Myocyte (in vitro differentiated cells): ENCODE results near the gene QSOX1. TPM values are rescaled to one million over a fixed set of nuclear protein-coding genes. Genes with fewer than 3 reads are reported as not detected.
A peak's percentile ranks its signal among the peaks of the same experiment; 100 is the strongest.

ENCODE experiments used
- DNase-seq: peaks from one replicate; pipeline ENCODE4 v3.0.0-alpha.2; 2012; ENCODE audit warnings: low read depth
- total RNA-seq: library from RNA; depleted of rRNA; stranded (reverse); fragments of >200 nt; gene quantifications from 2 replicates; pipeline ENCODE4 v1.2.3, GENCODE V29; 2014

The QSOX1 gene
- total RNA-seq, 1 donor from 2014 or later: 46.5 TPM

GRCh38 chr1:180250883-180251509, 96.3 kb downstream of the QSOX1 start:
- DNase-seq: no peak

- DNase-seq: no peak
Measured at GRCh38 chr1:180251526-180252305, 97.0 kb downstream of the QSOX1 start.

- peak; percentile 70 for DNase-seq
Measured at GRCh38 chr1:180252638-180253536, 98.2 kb downstream of the QSOX1 start.

Other genes with a start within 250 kb of the QSOX1 start
- gene CEP350, start 200.1 kb upstream of the QSOX1 start, total RNA-seq: 40.3 and 58.0 TPM in 2 replicates
- 0.40 and 0.94 TPM in 2 replicates for gene LHX4, start 75.4 kb downstream of the QSOX1 start, total RNA-seq